Motor neuron (in vitro differentiated cells): Measurements from ENCODE around the gene ABCC12. TPM values are rescaled to one million over a fixed set of nuclear protein-coding genes. Genes with fewer than 3 reads are reported as not detected.

ENCODE experiments used
- ATAC-seq, 8 experiments: fragments of 200-7000 bp; cut with Tn5 transposase; replicated peaks in 6 of 8; 2 replicates each; pipeline ENCODE4 v1.8.0; 2021; ENCODE audit warnings: mild to moderate bottlenecking in 8 of 8, moderate library complexity in 8 of 8
- H3K27ac ChIP-seq, 2 donors: fragments of 250-450 bp; sonication (Bioruptor Pico); 2 replicates each; pipeline ENCODE4 v1.9.0; 2021; ENCODE audit warnings: antibody characterized with exemption in 2 of 2, mild to moderate bottlenecking in 2 of 2, moderate library complexity in 1 of 2
- H3K4me1 ChIP-seq, 2 donors: fragments of 250-450 bp; sonication (Bioruptor Pico); replicated peaks in 1 of 2; 2 replicates each; pipeline ENCODE4 v1.6.1; 2021; ENCODE audit warnings: antibody characterized with exemption in 2 of 2, mild to moderate bottlenecking in 2 of 2, moderate library complexity in 1 of 2
- H3K4me3 ChIP-seq, 5 donors: fragments of 250-450 bp; sonication (Bioruptor Pico); 2 replicates each; pipeline ENCODE4 v1.9.0; 2021; ENCODE audit warnings: antibody characterized with exemption in 5 of 5, mild to moderate bottlenecking in 5 of 5, moderate library complexity in 4 of 5
- WGBS, 10 experiments: fragments of 450-650 bp; shearing (Covaris generic); methylation state at CpG; one replicate each; pipeline ENCODE4 v1.0.0; 2022; 5-methylcytosine and 5-hydroxymethylcytosine counted together
- in situ Hi-C, 9 experiments: fragments of 400-800 bp; cut with MboI; loops; one replicate each; pipeline ENCODE4 v1.15.0; 2021; ENCODE audit warnings: low sequenced_read_pairs in 9 of 9, low pct_unique_long_range_greater_than_20kb in 2 of 9; ENCODE audit not compliant: unreplicated experiment in 9 of 9
- total RNA-seq, 8 experiments: library from RNA; unstranded; fragments of 300-600 nt; gene quantifications; 2 replicates each; pipeline versions ENCODE4 v1.2.3 to v1.2.4, GENCODE V29; 2022

Gene ABCC12
- total RNA-seq, 8 experiments from 2014 or later = 0.05 to 0.56 (median 0.25) TPM; not detected in 2

DNA sequence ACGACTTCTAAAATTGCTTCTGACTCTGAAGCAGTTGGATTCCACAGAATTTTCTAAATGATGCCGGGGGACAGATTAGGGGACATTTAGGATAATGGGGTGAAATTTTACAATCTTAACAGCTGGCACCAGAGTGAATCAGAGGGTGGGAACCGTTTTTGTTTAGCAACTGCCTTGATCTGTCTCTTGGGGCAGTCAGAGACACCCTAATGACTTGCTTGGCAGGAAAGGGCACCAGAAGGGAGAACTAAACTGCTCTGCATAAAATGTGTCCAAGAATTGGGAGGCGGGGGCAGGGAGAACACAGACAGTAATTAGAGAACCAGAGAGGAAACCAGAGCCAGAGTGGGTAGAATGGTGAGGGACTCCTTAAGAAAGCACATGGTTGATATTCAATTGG, 6.1 kb upstream of the ABCC12 start:
- WGBS, 10 experiments = 60 to 100% (median 89%) methylated on average over 1 to 4 of the region's 4 CpGs; no CpG with 5 or more reads in 1 of the 10 experiments
- Histone ChIP-seq H3K4me3 (no peak overlapping the region), H3K4me1 (peaks cover 0 to 2% of the 10 kb centered on the region in 2 donors), H3K27ac (no peak overlapping the region)
- in situ Hi-C loops = loop anchor here in 8 of 9 experiments (10.0 to 25.0 kb wide), 2 partner anchors 1025 to 1127 kb away; partner anchors contain the start of gene NETO2 (in 8 of the 8)
- no peak for ATAC-seq

DNA sequence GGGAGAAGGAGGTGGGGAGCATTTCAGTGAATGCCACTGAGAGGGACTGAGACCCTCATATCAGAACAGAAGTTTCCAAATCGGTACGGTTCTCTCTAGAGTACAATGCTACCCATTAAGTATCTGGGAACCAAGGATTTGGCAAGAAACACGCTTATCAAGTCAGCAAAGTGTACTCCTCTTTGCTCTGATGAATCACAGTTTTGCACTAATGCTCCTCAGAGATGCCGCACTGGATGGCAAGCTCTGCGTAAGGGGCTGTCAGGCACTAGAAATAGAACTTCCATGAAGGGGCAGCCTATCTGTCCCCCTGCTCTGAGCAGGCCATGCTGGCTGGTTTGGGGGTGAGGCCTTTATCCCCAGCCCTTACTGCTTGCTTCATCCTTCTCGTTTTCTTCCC, 4.8 kb upstream of the ABCC12 start:
- no peak for ATAC-seq
- Histone ChIP-seq H3K4me3 (no peak overlapping the region), H3K4me1 (peaks cover 0 to 2% of the 10 kb centered on the region in 2 donors), H3K27ac (no peak overlapping the region)
- WGBS, 10 experiments = 79 to 100% (median 88%) methylated on average over 2 to 6 of the region's 6 CpGs
- in situ Hi-C loops = loop anchor here in 8 of 9 experiments (10.0 to 25.0 kb wide), 2 partner anchors 1023 to 1126 kb away; partner anchors contain the start of gene NETO2 (in 8 of the 8)

DNA sequence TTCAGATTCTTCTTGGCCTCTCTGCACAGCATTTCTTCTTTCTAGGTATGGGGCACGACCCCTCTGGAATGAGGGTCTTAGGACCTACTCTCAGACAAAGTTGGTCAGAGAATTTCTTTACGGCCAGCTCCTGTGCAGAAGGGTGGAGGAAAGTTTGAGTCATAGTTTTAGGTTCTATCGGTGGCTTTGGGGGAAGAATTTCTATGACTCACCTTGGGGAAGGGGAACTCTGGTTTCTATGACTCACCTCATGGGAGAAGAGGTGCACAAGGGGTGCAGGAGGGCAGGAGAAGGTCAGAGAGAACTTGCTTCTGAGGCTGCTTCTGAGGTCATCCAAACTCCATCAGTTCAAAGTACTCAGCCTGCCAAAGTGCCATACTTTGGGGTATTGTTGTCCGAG, 2.5 kb upstream of the ABCC12 start:
- no peak for ATAC-seq
- H3K27ac ChIP-seq = no peak overlapping the region
- H3K4me1 ChIP-seq = no peaks in the 10 kb centered on the region
- in situ Hi-C loops = loop anchor here (10.0 to 25.0 kb wide), 2 partner anchors 1013 to 1021 kb away; partner anchors contain the start of gene NETO2 (in 9 of the 9)
- no peak overlapping the region for H3K4me3 ChIP-seq
- WGBS, 10 experiments = 20 to 100% (median 60%) methylated on average over 1 to 3 of the region's 4 CpGs; no CpG with 5 or more reads in 1 of the 10 experiments

DNA sequence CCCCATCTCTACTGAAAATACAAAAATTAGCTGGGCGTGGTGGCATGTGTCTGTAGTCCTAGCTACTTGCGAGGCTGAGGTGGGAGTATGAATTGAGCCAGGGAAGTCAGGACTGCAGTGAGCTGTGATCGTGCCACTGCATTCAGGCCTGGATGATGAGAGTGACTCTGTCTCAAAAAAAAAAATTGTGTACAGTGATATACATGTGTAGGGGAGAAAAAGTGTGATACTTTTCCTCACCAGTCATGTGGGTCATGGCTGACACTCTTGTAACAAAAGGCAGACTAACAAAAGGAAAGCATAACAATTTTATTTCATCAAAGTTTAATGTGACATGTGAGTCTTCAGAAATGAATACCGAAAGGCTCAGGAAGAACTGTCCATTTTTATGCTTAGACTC, 2.0 kb upstream of the ABCC12 start:
- H3K27ac ChIP-seq = no peak overlapping the region
- H3K4me3 ChIP-seq = no peak overlapping the region
- in situ Hi-C loops = loop anchor here (10.0 to 25.0 kb wide), 2 partner anchors 1013 to 1020 kb away; partner anchors contain the start of gene NETO2 (in 9 of the 9)
- no peaks in the 10 kb centered on the region for H3K4me1 ChIP-seq
- no peak for ATAC-seq
- 40 to 100% (median 88%) methylated on average over 1 to 4 of the region's 4 CpGs; no CpG with 5 or more reads in 1 of the 10 experiments for WGBS, 10 experiments

DNA sequence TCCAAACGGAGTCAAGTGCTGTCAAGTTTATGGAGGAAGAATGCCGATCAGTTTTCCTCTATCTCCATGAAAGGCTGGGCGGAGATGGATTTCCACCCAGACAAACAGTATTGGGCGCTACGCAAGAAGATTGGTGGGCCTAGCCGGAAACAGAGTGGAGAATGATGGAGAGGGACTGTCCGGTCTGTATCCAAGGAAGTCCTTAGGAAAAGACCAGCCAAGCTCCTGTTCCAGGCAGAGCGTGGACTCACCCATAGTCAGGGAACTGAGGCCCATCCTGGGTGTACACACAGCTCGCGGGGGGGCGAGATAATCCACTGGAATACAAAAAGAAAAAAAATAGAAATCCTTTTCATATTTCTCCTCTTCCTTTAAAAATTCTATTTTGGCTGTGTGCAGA, 1.5 kb upstream of the ABCC12 start:
- Histone ChIP-seq H3K27ac (no peak overlapping the region), H3K4me3 (no peak overlapping the region), H3K4me1 (no peaks in the 10 kb centered on the region)
- ATAC-seq = no peak
- in situ Hi-C loops = loop anchor here (10.0 to 25.0 kb wide), 2 partner anchors 1013 to 1020 kb away; partner anchors contain the start of gene NETO2 (in 9 of the 9)
- 76 to 100% (median 89%) methylated on average over 1 to 9 of the region's 11 CpGs; no CpG with 5 or more reads in 1 of the 10 experiments for WGBS, 10 experiments

DNA sequence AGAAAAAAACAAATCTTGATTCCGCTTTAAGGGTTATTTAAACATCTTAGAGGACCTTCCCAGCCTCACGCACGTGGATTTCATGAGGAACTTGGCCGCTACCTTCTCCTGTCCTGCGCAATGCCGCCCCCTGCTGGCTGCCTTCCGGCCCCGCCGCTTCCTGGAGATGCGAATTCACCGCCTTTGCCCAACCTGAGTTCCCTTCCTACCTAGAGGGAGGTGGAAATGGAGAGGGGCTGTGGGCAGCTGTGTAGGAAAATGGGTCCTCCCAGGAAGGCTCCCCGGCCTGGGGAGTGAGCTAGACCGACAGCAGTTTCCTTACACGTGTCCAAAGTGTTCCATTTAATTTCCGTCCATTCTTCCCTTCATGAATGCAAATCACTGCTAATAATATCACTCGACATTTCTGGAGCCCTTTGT, 1.0 kb upstream of the ABCC12 start:
- in situ Hi-C loops = loop anchor here (10.0 to 25.0 kb wide), 2 partner anchors 1012 to 1019 kb away; partner anchors contain the start of gene NETO2 (in 9 of the 9)

DNA sequence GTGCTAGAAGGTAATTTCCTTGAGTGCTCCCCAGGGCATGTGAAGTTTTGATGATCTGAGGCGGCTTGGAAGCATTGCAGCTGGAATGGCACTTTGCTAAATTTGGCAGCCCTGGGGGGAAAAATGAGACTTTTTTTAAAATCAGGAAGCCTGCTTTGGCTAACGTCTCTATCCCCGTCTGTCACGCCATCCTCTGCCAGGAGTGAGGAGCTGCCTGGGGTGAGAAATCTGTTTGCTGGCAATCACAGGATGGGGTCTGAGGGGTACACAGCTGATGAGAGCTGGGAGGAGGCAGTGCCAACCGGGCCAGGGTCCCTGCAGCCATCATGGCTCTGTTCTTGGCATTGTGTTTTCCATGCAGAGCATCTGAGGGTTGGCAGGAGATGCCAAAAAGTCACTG, 2.0 kb downstream of the ABCC12 start:
- Histone ChIP-seq H3K4me1 (no peaks in the 10 kb centered on the region), H3K4me3 (no peak overlapping the region), H3K27ac (no peak overlapping the region)
- in situ Hi-C loops = loop anchor here (10.0 to 25.0 kb wide), 2 partner anchors 1009 to 1016 kb away; partner anchors contain the start of gene NETO2 (in 9 of the 9)
- no peak for ATAC-seq
- WGBS, 10 experiments = 51 to 100% (median 90%) methylated on average over 1 to 5 of the region's 5 CpGs; no CpG with 5 or more reads in 6 of the 10 experiments

More for the DNA sequence above, 1.0 kb upstream of the ABCC12 start:
- H3K27ac ChIP-seq = no peak overlapping the region
- ATAC-seq = peak; percentile 67 to 98 (median 84)
- peak overlapping the region in 1 of 5 donors; percentile 1 for H3K4me3 ChIP-seq
- WGBS, 10 experiments = 0 to 35% (median 18%) methylated on average over 2 to 16 of the region's 16 CpGs; no CpG with 5 or more reads in 4 of the 10 experiments
- H3K4me1 ChIP-seq = no peaks in the 10 kb centered on the region

DNA sequence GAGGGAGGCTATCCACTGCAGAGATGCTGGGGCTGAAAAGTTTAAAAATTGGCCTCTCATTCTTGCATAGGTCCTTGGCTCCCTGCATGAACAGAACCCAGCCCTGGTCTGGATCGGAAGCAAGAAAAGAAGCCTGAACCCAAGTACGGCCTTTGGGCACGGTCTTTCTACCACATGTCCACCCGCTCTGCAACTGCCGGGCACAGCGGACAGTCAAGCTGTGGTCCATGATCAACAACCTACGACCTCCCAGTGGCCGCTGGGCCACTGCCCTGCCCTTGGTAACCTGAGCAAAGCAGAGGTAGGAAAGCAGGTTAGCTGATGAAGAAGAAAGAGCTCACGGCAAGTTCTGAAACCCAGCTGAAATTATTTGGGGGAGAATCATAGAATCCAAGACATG, 3.6 kb downstream of the ABCC12 start:
- H3K27ac ChIP-seq = no peak overlapping the region
- WGBS, 10 experiments = 80 to 100% (median 93%) methylated on average over 1 to 9 of the region's 9 CpGs; no CpG with 5 or more reads in 3 of the 10 experiments
- ATAC-seq = no peak
- no peaks in the 10 kb centered on the region for H3K4me1 ChIP-seq
- in situ Hi-C loops = loop anchor here (10.0 to 25.0 kb wide), 2 partner anchors 1007 to 1015 kb away; partner anchors contain the start of gene NETO2 (in 9 of the 9)
- H3K4me3 ChIP-seq = no peak overlapping the region

DNA sequence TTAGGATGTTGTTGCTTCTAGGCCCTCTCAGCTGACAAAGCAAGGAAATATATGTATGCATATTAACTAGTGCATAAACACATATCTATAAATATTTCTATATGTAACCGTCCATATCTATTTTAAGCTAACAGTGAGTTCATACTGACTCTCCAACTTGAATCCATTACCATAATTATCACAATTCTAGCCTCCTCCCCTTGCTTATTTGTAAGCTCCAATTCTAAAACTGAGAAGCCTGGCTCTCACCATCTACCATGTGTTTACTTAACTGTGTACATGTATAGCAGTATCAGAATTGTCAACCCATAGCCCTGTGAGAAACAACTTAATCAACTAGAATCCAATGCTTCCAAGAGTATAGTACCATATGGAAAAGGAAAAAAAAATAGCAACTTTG, 5.1 kb downstream of the ABCC12 start:
- 0 to 100% (median 60%) methylated on average over 1 of the region's 1 CpG; no CpG with 5 or more reads in 1 of the 10 experiments for WGBS, 10 experiments
- in situ Hi-C loops = loop anchor here (10.0 to 25.0 kb wide), 2 partner anchors 1006 to 1013 kb away; partner anchors contain the start of gene NETO2 (in 9 of the 9)
- Histone ChIP-seq H3K4me1 (no peaks in the 10 kb centered on the region), H3K4me3 (no peak overlapping the region), H3K27ac (no peak overlapping the region)
- peak in 3 of 8 experiments; percentile 74 to 92 (median 87) for ATAC-seq

DNA sequence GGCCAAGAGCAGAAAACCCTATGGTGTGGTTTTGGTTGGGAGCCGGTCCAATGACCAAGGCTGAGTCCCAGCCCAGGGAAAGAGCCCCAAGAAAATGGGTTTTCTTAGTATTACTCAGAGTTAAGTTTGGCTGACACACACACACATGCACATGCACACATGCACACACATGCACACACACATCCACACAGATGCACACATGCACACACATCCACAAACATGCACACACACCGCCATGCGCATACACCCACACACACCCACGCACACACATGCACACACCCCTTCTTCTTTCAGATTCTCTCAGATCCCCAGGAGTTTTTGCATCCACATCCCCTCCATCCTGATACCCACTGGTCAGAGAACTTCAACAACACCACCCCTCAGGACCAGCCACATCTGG, 9.1 kb downstream of the ABCC12 start:
- in situ Hi-C loops = no loop called here
- H3K4me3 ChIP-seq = no peak overlapping the region
- no peak overlapping the region for H3K27ac ChIP-seq
- WGBS, 10 experiments = 75 to 100% (median 97%) methylated on average over 1 to 4 of the region's 4 CpGs; no CpG with 5 or more reads in 6 of the 10 experiments
- H3K4me1 ChIP-seq = peaks cover 0 to 10% of the 10 kb centered on the region in 2 donors
- no peak for ATAC-seq

DNA sequence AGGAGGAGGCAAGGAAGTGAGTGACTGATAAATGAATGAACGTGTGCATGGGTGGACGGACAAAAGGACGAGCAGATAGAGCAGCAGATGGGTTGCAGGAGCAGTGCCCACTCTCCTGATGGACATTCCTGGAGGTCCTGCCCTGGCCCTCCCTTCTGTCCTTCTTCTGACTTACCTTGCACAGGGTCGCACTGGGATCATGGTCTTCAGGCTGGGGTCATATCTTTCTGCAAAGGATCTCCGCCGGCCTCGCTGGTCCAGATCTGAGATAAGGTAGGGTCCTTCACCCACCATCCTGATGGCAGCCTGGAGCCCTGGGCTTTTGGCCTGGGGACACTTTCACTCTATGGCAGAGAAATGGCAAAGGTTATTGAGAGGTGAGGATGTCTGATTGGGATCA, 9.7 kb downstream of the ABCC12 start:
- Histone ChIP-seq H3K4me1 (peaks cover 0 to 10% of the 10 kb centered on the region in 2 donors), H3K4me3 (no peak overlapping the region), H3K27ac (no peak overlapping the region)
- in situ Hi-C loops = no loop called here
- ATAC-seq = no peak
- 90 to 100% (median 93%) methylated on average over 2 to 6 of the region's 7 CpGs; no CpG with 5 or more reads in 5 of the 10 experiments for WGBS, 10 experiments

DNA sequence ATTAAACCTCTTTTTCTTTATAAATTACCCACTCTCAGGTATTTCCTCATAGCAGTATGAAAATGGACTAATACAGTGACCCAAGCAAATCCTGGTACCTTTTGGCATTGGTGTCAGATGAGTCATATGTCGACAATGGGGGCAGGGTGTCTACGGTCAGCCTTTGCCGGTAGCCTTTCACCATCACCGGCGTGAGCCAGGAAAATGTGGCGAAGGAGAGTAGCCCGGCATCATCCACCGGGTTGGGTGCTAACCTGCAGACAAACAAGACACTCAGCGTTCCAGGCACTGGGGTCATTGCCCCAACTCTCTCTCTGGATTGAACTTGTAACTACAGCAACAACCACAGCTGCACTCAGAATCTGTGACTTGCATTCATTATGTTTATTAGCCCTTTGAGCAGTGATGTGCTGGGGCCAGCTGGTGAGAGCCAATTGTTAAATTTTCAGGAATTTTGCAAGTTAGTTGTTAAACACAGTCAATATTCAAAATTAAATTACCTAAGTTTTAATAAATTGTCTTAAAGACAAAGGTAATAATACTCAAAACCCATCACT, 11.9 kb downstream of the ABCC12 start:
- peak in 6 of 8 experiments; percentile 31 to 99 (median 88) for ATAC-seq
- WGBS, 10 experiments = 59 to 91% (median 80%) methylated on average over 1 to 9 of the region's 9 CpGs; no CpG with 5 or more reads in 3 of the 10 experiments
- in situ Hi-C loops = no loop called here
- Histone ChIP-seq H3K4me3 (no peak overlapping the region), H3K27ac (no peak overlapping the region), H3K4me1 (peaks cover 0 to 10% of the 10 kb centered on the region in 2 donors)

DNA sequence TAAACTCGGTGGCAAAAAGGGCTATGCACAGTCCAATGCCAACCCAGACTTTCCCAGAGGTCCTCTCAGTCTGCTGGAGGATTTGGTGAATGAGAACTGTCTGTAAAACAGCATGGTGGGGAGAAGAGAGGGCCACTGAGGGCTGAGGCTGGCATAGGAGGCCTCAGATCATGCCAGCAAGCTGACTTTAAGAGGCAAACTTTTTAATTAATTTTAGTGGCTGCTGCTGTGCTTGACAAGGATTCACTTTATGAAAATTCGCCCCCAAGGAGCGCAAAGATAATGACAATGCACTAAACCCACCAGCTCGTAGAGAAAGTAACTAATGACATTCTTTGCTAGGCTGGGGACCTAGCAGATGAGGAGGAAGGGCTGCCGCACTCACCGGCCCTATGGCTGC, 15.0 kb downstream of the ABCC12 start:
- 22 to 100% (median 90%) methylated on average over 1 to 5 of the region's 6 CpGs; no CpG with 5 or more reads in 2 of the 10 experiments for WGBS, 10 experiments
- Histone ChIP-seq H3K4me3 (no peak overlapping the region), H3K4me1 (peaks cover 0 to 13% of the 10 kb centered on the region in 2 donors), H3K27ac (no peak overlapping the region)
- ATAC-seq = no peak
- in situ Hi-C loops = no loop called here
